Adrenal gland (tissue), 5 donors: Measurements from ENCODE around the gene HLX.

Experiments used
- POLR2A ChIP-seq, 2 donors: fragments of 450-650 bp; IDR thresholded peaks; one replicate each; pipeline ENCODE4 v1.6.1; 2017; ENCODE audit warnings: antibody characterized with exemption in 2 of 2, mild to moderate bottlenecking in 2 of 2, moderate library complexity in 1 of 2
- TF ChIP-seq, protein P1 (sequence below), 6 experiments: fragments of 450-650 bp in 4 of 6; fragments of 200-600 bp in 2 of 6; sonication (generic) in 1 of 6; IDR thresholded peaks; 1 replicate in 5 of 6; 2 replicates in 1 of 6; pipeline versions ENCODE4 v1.5.1 to v1.8.0; 2016 to 2021; ENCODE audit warnings: antibody characterized with exemption in 6 of 6, mild to moderate bottlenecking in 2 of 6, moderate library complexity in 1 of 6
- donor health status: DM: no; HTN: no; CAD: no.

GRCh38 chr1:220890602-220891001, 11.4 kb downstream of the HLX start:
- no peak for TF ChIP-seq POLR2A (IDR thresholded peaks at IDR 0.05)
- TF ChIP-seq, protein P1, sequence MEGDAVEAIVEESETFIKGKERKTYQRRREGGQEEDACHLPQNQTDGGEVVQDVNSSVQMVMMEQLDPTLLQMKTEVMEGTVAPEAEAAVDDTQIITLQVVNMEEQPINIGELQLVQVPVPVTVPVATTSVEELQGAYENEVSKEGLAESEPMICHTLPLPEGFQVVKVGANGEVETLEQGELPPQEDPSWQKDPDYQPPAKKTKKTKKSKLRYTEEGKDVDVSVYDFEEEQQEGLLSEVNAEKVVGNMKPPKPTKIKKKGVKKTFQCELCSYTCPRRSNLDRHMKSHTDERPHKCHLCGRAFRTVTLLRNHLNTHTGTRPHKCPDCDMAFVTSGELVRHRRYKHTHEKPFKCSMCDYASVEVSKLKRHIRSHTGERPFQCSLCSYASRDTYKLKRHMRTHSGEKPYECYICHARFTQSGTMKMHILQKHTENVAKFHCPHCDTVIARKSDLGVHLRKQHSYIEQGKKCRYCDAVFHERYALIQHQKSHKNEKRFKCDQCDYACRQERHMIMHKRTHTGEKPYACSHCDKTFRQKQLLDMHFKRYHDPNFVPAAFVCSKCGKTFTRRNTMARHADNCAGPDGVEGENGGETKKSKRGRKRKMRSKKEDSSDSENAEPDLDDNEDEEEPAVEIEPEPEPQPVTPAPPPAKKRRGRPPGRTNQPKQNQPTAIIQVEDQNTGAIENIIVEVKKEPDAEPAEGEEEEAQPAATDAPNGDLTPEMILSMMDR (IDR thresholded peaks at IDR 0.05): no peak
